Measurements from ENCODE around the gene CDH23.
A peak's percentile ranks its signal among the peaks of the same experiment; 100 is the strongest.

Gene CDH23

DNA sequence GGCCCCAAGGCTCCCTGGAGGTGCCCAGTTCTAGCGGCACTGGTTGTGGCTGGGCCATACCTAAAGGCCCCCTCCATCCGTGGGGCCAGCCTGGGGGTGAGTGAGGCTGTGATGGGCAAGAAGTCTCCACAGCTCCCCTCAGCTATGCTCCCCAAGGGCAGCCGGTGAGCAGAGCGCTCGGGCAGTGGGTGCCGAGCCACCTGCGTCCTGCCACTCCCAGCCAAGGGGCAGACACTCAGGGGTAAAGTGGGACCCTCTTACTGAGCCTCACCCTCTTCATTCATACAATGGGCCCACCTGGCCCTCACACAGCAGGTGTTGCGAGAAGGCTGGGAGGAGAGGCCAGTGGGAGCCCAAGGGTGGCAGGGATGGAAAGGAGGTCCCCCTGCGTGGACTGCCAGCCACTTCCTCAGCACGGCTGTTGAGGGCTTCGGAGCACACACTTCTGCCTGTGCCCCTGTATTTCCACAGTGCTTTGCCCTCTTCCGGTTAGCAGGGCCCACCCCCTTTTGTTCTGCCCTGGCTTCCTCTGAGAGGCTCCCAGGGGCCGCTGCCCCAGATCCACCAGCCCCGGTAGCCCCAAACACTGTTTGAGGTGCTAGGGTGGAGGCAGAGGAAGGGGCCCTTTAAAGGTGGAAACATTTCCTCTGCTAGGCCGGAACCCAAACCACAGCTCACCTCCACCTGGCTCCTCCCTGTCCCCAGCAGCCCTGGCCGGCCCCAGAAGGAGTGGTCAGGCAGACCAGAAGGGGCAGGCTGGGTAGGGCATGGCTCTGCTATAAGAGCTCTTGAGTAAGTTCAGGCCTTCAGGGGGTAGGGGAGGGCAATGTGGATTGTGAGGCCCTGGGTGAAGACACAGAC lies 339.2 kb downstream of the CDH23 start:
- no peak for DNase-seq

DNA sequence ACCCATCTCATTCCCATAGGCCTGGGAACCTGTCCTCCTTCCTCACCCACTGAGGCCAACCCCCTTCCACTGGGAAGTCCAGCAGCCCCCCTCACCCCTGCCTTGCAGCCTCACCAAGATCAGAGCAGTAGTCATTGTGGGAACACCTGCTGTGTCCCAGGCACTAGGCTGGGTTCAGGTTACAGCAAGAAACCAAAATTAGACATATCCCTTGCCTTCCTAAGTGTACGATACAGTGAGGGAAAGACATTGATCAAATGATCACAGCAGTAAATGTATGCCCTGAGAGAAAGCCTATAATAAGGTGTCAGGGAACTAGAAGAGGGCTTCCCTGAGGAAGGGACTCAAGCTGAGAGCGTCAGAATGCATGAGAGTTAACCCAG lies 339.8 kb downstream of the CDH23 start:
- DNase-seq, result no peak

DNA sequence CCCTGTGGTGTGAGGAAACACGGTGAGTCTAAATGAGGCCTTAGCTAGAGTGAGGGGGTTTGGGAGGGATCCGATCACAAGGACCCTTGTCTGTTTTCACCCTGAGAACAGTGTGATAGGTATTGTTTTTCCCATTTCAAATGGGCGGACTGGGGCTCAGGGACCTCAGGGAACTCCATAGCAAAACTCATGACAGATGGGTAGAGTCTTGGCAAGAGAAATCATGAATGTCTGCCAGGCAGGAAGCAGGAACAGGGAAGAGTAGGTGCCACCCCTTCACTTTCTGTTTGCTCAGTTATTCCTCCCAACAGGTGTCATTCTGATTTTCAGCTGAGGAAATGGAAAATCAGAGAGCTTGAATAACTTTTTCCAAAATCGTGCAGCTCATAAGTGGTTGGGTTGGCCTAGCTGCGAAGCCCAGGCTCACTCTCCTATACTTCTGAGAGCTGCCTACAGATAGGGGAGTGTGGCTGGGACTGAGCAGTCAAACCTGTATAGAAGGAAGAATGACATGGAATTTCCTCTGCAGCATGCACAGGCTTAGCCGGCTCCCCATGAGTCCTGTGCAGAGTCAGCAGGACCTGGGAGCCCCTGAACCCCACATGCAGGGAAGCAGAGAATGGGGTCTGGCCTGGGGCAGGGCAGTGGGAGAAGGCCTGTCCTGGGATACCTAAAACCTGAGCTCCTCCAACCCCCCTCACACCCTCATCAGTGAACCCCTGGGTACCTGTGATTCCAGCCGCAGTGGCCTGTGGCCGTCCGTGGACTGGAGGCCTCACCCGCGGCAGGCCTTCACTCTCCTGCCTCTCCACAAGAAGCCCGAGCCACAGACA lies 340.5 kb downstream of the CDH23 start:
- no peak for DNase-seq

DNA sequence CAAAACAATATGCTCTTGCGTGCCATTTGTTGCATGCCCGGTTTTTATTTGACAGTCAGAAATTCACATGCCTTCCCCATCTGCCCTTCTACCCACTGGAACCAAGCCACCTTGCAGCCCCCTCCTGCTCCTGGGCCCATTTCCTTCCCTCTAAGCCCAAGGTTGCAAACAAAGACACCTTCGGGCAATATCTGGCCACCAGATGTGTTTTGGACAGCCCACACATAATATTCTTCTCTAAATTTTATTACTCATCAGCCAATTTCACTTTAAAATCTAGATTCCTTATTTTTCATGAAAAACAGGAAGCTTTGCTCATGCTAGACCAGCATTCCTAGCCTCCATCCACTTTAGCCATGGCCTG lies 341.1 kb downstream of the CDH23 start:
- no peak for DNase-seq

DNA sequence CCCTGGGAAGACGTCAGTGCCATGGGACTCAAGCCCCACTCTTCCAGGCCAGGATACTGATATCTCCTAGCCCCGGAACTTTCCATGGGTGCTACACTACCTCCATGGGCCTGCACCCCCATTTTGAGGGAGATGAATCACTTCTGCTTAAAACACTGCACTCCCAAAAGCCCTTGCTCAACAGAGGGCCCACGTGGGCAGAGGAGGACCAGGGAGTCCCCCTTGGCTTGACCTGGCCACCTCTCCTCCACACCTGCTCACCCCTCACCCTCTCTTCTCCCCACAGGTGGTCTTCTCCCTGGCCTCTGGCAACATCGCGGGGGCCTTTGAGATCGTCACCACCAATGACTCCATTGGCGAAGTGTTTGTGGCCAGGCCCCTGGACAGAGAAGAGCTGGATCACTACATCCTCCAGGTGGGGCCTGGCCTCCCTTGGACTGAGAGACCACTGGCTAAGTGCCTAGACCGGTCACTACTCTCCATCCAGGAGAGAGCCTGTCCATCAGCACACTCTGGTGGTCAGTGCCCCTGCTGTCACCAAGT lies 342.7 kb downstream of the CDH23 start:
- no peak for DNase-seq

DNA sequence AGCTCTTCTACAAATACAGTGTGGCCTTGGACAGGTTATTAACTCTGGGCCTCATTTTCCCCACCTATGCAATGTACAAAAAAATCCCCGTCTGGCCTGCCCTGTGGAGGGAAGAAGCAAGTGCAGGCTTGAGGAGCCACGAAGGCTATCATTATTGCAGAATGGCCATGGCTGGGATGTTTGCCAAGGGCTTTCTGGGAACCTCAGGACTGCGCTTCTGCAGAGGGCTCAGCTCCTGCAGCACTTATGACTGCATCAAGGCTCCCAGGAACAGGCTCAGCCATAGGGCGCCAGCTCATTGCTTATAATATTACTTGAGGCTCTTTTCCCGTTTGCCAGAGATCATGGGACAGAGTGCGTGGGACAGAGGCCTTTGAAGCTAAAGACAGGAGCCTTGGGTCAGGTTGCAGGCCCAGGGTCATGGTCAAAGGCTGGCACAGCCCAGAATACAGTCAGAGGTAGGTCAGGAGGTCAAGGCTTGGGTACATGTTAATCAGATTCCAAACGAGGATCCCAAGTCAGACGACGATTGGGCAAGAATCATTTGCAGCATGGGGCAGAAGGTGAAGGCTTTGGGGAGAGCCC lies 343.4 kb downstream of the CDH23 start:
- DNase-seq, result peak; percentile 22

DNA sequence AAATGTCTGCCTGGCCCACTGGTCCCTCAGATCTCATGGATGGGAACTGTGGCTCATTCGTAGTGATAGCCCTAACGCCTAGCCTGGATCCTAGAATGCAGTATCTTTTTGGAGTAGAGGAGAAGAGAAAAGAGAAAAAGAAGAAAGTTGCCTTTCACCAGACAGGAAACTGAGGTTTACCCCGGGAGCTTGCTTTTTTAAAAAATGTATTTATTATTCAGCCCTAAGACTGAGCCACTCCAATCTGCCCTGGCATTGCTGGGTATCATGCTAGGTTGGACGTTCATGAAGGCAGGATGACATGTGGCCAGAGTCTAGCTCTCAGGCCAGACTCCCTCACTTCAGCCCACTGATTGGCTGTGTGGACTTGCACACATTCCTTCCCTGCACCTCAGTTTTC lies 344.3 kb downstream of the CDH23 start:
- DNase-seq, result no peak

DNA sequence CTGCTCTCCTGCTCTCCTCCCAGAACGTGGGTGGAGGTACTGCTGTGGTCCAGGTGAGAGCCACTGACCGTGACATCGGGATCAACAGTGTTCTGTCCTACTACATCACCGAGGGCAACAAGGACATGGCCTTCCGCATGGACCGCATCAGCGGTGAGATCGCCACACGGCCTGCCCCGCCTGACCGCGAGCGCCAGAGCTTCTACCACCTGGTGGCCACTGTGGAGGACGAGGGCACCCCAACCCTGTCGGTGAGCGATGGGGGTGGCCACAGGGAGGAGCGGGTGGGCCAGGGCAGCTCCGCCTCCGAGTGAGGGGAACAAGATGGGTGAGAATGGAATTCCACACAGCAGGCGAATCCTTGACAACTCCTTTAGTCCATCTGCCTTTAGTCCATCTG lies 345.0 kb downstream of the CDH23 start:
- no peak for DNase-seq

DNA sequence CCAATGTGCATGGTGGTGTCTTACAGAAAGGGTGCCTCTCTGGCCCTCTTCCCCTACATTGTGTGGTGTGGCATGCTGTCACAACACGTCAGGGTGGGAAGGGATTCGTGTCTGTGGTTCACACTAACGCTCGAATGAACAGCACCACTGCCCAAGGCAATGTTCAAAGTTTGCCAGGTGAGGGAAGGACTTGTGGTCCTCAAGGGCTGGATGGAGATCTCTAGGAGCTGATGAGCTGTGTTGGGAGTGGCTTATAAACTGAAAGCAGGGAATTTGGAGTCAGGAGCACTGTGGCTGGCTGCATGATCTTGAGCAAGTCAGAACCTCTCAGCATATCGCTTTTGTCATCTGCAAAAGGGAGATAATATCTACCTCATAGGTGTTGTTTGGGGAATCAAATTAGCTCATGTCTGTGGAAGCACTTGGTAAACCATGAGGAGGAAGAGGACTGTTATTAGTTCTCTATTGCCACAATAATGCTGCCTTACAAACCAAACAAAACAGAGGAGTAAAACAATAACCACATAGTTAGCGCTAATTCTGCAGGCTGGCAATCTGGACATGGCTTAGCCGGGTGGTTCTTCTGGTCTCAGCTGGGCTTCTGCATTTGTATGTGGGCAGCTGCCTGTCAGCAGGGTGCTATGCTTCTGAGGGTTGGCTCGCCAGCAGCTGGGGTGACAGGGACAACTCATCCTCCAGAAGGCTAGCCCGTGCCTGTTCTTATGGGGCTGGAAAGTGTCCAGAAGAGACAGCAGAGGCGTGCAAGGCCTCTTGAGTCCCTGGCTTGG lies 345.8 kb downstream of the CDH23 start:
- no peak for DNase-seq

DNA sequence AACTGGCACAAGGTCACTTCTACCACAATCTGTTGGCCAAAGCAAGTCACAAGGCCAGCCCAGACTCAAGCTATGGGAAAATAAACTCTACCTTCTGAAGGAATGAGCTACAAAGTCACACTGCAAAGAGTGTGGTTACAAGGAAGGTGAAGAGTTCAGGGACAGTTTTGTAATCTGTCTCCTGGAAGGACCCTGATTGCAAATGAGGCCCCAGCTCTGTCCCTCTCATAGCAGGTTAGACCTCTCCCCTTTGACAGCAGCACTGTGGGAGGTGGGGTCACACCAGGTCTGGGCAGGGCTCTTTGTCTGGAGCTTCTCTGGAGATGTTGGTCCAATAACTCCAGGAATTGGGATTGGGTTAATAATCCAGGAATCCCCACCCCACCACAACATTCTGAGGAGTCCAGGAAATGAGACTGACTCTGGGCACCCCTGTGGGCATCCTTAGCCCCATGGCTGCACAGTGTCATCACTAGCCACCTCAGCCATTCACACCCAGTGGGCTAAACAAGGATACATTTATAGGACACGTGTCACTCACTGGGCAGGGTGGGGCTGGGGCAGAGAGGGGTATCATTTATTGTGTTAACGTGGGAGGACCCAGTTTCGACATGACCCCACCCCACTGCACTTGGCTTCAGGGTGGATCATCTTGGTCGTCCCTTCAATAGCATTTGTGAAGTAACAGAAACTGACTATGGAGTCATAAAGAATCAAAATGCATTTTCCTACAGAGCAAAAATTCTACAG lies 346.5 kb downstream of the CDH23 start:
- no peak for DNase-seq

DNA sequence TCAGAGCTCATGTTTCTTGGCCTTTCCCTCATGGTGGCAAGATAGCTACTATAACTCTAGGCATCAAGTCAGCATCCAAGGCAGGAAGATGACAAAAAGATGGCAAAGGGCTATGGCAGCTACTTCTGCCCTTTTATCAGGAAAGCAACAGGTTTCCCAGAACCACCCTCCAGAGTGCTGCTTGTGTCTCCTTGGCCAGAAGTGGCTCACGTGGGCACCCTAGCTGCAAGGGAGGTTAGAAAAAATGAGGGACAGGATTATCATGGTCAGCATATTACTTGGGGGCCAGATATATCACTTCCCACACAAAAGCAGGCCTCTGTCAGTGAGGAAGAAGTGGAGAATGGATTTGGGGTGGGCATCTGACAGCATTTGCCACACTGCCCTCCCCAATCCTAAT lies 347.1 kb downstream of the CDH23 start:
- DNase-seq, result no peak

DNA sequence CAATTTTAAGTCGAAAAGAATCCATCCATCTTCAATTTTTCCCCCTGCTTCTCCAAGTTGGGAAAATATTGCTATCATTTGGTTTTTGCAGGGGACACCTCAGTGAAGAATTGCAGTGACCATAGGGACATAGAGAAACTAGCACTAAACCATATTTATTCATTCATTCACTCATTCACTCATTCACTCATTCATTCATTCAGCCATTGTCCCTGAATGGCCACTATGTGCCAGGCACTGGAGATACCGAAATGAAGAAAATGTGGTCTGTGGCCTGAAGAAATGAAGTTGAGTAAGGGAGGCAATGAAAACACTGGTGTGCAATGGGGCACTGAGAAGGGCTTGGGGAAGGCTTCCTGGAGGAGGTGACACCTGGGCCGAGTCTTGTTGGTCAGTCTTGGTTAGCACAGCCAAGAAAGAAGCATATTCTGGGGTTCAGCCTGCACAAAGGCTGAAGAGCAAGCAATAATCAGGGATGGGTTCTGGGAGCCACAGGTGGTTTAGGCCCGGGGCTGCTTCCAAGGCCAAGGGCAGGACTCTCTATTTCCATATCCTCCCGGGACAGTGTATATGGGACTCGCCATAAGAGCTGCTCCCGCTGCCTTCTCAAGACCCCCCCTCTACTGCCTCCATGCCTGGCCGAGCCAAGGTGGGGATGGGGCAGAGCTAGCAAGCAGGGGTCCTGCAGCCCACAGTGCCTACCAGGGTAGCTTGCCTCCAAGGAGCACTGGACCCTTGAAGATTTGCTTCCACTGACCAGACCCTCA lies 348.4 kb downstream of the CDH23 start:
- no peak for DNase-seq

DNA sequence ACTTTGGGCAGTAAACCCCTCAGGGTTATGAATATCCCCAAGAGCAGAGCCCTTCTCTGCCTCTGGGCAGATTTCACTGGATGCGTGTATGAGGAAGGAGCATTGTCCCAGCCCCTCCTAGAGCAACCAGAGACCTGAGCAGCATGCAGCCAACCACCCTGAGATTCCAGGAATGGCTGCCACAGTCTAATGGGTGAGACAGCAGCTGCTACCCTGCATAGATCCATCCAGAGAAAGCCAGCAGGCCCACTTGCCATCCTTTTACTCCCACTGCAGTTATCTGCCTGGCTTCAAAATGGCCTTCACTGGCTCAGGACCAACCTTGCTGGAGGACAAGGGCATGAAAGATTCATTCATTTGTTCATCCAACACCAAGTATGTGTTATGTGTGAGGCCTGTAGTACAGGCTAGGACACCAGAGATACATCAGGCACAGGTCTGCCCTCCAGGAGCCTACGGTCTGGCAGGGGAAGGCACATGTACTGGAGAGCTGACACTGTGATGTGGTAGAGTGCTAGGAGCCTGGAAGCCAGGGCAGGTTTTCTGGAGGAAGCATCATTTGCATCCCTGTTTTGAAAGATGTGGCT lies 349.0 kb downstream of the CDH23 start:
- no peak for DNase-seq

DNA sequence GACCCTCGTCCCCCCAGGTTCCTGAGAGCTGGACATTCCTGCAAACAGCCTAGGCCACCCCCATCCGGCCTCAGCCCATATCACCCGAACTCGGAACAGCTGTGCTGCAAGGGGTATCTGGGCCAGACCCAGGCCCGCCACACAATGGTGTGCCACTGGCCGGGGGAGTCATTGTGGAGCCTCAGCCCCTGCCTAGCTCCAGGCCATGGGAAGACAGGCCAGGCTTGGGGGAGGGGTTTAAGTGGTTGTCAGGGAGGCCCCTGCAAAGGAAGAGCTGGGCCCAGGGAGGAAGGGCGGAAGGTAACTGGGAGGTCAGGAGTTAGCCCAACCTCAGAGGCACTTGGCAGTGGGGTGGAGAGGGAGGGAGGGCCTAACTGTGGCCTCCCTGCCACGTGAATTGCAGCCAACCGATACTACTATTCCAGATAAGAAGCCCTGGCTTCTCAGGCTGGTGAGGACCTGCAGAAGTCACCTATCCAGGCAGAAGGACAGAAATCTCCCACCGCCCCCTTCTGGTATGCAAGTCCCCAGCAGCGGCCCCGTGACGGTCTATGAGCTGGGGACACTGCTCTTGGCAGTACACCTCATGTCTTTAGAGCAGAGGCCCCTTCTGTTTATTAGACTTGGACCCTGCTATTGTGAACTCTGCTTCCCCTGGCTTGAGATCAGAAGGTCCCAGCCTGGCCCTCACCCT lies 349.8 kb downstream of the CDH23 start:
- no peak for DNase-seq

DNA sequence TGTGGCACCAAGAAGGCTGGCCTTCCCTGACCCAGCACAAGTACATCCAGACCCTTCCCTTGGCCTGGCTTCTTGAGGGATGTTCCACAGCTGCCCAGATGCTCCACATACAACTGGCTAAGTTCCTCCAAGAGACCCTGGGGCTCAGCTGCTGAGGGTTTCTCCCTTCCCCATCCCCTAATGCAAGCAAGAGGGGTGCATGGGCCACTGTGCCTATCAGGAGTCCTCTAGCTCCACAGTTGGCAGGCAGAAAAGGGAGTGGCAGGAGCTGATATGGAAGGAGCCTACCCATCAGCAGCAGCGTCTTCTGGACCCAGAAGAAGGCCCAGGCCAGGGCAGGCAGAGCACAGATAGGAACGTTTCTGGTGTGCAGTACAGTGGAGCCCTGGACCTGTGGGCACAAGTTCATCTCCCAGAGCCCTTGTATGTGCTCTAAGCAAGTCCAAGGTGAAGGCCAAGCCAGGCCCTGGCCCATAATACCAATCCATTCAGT lies 350.4 kb downstream of the CDH23 start:
- DNase-seq, result no peak

DNA sequence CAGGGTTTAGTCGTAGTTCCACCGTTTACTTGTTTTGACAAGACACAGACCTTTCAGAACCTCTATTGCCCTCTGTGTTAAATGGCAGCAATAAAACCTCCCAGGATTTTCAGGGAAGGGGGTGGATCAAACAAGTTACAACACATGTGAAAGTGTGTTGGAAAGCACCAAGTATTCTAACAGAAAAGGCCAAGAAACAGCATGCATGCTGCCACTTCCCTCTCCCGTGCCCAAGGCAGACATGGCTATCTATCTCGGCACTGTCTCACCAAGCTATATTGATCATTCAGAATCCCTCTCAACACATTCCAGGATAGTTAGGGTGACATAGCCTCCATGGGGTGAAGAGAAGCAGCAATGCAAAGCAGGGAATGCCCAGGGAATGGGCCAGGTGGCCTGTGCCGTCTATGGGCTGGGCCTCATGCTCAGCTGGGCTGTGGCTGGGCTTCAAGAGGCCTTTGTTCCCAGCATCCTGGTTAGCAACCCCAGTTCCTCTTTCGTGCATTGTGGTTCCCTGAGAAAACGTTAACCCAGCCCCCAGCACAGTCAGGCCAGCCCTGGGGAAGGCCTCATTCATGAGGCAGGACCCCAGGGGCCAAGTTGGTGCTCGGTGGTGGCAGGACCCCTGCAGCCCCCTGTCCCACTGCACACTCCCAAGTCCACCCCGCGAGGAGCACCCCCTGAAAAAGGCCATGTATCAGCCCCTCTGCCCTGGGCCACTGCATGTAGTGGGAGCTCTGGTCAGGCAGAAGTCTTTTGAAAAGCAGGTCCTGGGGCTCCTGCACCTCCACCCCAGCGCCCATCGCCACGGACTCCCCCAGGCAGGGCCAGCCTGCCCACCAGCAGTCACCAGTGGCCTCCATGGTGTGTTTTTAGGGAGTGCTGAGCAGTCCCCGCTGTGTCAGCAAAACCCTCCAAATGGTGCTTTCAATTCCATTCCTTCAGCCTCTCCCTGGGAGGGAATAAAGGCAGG lies 351.1 kb downstream of the CDH23 start:
- DNase-seq, result no peak

DNA sequence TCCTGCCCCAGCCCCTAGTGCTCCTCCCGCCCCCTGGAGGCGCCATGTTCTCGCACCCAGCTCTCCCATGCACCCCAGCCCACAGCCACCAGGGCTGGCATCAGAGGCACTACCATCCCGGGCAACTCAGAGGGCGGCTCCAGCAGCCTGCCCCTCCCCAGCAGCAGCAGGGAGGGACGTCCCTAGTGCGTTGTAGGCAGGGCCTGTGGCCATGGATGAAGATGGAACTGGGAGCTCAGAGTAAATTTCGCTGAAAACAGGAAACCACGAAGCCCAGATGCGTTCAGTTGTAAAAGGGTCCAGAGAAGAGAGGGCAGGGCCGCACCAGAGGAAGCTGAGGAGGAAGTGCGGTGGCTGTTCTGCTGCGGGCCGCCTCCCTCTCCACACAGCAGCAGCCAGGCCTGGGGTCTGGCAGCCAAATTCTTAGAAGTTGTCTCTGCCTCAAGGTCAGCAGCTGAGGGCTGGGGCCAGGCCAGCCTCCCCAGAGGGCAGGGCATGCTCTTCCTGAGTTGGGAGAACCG lies 352.0 kb downstream of the CDH23 start:
- DNase-seq, result no peak

DNA sequence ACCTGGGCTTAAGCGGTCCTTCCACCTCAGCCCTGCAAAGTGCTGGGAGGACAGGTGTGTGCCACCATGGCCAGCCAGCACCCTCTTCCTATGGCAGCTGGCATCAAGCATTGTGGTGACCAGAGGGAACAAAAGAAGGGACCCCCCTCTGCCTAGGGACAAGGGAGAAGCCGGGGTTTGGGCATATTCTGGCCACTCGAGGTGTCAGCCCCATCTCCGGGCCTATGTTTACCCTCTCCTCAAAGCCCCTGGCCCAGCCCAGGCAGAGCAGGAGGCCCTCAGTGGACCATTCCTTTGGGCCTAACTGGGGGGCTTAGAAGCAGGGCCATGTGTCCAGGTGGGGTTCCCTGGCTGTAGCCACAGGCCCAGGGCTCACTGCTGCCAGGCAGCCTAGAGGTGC lies 352.7 kb downstream of the CDH23 start:
- DNase-seq, result no peak
